Midbrain (tissue), 1 donor: ENCODE data around the gene ADCY1.

ENCODE experiments used
- DNase-seq: peaks from one replicate; lab custom pipeline; 2025; lab: John Stamatoyannopoulos, UW

The ADCY1 gene

DNA sequence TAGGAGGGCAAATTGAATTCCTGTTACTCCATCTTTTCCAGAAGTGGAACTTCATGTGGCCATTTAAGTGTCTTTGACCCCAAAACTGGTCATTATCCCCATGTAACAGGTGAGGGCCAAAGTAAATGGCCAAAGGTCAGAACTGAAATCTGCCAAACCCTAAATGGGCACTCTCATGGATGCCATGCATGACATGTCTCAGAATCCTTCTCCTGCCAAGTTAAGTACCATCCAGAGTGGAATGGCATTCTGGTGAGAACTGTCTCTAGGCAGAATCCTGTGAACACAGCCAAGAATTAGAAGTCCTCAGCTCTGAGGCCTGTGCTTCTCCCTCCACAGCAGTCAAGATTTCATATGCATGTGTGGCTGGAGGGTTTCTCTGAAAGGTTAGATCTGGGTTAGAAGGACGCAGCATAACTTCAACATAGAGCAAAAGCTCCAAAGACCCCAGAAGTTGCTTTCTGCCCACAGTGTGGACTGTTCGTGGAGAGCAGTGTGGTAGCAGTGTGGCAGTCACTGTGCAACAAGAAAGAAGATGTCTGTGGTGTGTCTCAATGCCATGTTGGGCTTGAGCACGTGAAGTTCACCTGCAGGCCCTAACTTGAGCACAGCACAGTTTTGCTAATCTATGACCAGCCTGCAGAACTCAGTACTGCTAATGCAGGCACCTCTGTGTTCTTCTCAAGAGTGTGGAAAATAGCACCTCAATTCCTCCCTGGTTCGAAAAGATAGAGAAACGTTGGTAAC lies 121.3 kb downstream of the ADCY1 start:
- no peak for DNase-seq

DNA sequence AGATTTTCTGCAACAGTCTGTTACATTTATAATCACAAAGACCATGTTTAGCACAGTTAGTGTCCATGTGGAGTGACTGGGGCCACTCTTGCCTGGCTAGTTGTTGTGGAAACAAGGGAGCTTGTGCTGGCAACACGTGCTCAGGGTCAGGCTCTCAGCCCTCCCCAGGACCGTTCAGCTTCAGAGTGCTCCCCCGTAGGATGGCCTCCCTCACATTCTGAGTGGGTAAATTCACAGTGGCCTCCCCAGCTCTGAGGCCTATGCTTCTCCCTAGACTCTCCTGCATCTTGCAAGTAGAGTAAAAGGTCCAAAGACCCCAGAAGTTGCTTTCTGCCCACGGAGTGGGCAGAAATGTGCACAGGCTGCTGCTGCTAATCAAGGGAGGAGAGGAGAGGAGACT lies 122.3 kb downstream of the ADCY1 start:
- DNase-seq: no peak

DNA sequence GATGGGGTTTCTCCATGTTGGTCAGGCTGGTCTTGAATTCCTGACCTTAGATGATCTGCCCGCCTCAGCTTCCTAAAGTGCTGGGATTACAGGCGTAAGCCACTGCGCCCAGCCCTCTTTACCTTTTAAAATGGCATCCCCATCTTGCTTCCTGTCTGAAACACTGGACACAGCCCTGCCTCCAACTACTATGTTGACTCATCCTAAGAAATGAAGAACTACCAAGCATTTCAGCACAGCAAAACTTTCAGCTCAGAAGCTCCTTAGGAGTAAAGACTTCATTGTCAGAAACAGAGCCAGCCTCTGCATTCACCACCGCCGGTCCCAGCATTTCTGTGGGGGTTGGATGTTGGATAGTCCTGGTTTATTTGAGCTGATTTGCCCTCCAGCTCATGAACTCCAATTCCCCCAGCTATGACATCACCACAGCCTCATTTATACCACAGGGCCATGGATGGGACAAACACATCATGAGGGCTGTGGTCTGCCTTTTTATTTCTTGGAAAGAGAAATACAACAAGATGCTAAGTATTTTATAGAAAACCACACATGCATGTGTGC lies 123.5 kb downstream of the ADCY1 start:
- DNase-seq: no peak

DNA sequence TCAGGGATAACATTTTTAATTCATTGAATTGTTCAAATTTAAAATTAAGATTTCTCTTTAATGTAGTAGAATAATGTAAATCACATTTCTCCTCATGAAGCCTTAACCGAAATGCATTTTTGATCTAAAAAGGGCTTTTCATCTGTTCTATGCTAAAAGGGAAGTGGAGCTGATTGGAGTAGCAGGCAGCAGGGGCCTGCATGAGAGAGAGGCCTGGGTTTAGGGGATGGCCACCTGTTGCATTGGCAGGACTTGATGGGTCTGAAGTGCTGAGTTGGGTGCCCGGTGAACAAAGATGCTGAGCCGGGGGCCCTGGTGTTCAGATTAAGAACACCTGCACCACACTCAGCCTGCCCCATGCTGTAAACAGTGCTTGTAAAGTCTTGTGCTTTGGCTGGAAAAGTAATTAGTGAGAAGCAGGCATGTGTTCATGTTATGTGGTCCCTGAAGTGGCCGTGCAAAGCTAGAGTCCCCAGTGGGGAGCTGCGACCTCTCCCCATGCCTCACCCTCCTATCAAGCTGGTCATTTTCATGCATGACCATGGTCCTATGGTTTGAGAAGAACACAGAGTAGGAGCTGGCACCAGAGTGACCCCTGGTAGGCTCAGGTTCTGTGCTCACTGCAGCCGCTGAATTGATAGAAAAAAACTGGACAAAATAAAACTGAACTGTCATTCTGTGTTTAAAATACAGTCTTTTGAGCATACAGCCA lies 124.3 kb downstream of the ADCY1 start:
- DNase-seq: no peak

DNA sequence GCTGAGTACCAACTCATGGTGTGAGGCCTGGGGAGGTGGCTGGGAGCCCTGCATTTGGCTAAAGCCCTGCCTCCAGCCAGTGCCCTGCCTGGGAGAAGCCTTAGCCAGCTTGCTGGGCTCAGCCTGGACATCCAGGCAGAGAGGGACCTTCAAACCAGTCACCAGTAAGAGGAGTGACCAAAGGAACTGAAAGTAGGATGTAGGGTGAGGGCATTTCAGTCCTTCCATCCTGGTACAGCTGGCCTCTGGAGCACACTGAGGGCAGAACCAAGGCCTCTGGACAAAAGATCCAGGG lies 124.8 kb downstream of the ADCY1 start:
- no peak for DNase-seq

DNA sequence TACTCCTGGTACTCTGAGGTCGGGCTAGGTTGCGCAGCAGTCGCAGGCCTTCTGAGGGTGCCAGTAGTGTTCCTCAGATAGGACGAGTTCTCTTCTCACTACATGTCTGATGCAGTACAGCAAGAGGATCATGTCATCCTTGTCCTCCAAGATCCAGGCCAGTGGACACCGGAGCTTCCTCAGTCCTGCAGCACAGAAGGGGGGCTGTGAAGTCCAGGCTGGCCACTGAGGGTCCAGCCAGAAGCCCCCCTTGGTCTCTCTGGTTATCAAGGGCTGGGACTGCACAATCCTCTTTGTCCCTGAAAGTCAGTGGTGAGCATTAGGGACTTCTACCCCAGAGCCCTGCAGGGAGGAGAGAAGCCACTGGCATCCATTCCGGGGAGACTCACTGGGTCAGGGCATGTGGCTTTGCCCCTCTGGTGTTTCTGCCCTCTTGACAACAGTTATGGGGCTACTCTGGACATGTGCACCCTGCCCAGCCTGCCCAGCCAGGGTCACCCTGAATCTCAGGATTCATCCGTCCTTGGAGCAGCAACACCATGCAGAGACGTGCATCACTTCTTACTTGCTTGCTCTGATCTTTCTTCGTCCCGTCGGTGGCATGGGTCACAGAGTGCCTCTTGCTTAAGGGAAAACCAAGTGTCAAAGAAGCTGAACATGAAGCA lies 125.7 kb downstream of the ADCY1 start:
- no peak for DNase-seq

DNA sequence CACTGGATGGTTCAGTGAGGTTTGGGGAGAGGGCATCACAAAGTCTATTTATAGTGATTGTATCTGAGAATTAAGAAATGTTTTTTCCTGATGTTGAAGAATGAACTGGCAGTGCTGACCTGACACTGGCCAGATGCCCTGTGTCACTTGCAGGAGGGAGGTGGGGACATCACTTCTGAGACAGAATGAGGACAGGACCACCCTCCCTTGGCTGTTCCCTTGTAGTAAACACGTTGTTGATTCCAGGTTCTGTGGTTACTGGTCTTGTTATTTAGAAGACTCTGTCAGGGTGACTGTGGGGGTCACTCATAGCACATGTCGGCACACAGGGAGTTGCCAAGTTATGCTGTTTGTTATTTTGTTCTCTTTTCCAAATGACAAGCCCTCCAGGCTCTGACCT lies 126.4 kb downstream of the ADCY1 start:
- DNase-seq: no peak

DNA sequence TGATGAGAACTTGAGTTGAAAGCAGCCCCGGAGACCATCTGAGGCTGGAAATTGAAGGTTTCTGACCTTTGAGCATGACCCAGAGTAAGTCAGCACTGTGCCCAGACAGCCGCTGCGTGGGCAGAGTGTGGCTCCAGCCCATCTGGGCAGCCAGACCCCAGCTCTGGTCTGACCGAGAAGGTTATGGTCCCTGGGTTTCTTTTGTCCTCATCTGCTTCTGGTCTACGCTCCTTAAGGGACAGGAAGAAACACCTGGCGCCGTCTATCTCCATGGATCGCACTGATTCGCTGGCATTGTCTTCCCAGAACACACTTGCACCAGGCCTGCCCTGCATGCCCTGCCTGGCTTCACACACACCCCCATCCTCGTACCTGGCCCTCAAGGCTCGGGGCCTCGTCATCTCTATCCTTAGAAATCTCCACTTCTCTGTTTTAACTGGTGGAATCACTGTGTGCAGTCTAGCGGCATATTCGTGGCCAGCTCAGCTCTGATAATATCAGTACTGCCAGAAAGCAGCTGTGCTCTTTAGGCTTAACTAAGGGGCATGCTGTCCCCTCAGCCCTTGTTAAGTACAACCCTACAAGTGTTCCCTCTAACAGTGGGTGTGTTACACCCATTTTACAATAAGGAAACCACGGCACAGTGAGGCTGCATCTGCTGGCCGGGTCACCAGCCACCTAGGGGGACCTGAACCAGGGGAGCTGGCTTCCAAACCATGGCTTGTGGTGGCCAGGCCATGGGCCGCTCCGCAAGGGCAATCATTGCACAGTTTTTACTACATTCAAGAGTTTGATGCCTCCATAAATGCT lies 127.7 kb downstream of the ADCY1 start:
- no peak for DNase-seq

DNA sequence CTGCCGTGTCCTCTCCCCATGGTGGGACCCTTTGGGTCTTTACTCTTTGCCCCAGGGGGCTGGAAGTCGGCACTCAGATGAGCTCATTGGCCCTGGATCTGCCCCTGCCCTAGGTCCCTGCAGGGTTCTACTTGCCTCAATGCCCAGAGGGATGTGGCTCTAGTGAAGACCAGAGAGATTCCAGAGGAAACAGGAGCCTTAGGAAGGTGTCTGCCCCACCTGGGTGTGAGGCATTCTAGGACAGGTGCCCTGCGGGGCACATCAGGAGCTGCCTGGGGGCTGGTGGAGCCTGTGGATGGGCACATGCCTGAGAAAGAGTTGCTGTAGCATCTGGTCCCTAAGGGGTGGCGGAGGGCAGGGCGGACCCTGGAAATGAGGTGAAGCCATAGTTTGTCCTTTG lies 128.6 kb downstream of the ADCY1 start:
- no peak for DNase-seq

DNA sequence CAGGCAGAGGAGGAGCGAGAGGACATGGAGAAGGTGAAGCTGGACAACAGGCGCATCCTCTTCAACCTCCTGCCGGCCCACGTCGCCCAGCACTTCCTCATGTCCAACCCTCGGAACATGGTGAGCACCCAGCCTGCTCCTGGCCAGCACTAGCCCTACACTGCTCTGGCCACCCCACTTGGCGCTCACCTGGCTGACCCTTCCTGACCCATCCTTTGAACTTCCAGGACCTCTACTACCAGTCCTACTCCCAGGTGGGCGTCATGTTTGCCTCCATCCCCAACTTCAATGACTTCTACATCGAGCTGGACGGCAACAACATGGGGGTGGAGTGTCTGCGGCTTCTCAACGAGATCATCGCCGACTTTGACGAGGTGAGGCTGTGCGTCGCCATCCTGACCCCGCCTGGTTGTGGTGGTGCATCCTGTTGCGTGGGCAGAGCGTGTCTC lies 129.2 kb downstream of the ADCY1 start:
- no peak for DNase-seq

DNA sequence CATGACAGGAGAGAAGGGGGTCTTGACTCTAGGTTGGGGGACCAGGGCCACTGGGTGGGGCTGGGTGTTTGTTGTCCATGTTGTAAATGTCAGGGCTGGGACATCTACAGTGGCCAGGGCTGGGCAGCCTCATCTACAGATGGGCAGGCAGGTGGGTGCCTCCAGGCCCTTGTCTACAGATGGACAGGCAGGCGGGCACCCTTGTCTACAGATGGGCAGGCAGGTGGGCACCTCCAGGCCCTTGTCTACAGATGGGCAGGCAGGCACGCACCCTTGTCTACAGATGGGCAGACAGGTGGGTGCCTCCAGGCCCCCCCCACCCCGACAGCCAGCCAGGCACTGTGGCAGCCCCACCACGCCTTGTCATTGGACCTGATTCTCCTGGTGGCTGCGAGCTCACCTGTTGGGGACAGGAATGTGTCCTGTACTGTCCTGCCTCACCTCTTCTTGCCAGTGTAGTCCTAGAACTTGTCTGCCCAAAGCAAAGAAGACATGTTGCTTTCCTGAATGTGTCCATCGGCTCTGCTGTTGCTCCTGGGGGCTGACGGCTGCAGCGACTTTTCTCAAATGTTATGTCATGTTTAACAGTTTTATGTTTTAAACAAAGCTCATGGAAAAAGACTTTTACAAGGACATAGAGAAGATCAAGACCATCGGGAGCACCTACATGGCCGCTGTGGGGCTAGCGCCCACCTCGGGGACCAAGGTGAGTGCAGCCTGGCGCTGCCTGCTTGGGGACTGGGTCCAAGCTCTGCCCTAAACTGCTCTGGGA lies 129.9 kb downstream of the ADCY1 start:
- DNase-seq: no peak

DNA sequence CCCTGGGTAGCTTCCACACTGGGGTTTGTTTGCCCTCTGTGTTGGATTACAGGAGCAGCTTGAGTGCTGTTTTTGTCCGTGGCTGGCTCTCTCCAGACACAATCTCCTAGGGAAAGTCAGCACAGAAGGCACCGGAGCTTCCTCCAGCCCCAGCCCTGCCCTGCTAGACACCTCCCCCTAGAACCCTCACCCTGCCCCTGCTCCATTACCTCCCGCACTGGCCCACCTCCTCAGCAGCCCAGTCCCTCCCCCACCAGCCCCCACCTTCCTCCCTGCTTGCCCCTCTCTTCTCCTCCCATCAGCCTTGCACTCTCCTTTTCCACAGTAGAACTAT lies 130.5 kb downstream of the ADCY1 start:
- no peak for DNase-seq

DNA sequence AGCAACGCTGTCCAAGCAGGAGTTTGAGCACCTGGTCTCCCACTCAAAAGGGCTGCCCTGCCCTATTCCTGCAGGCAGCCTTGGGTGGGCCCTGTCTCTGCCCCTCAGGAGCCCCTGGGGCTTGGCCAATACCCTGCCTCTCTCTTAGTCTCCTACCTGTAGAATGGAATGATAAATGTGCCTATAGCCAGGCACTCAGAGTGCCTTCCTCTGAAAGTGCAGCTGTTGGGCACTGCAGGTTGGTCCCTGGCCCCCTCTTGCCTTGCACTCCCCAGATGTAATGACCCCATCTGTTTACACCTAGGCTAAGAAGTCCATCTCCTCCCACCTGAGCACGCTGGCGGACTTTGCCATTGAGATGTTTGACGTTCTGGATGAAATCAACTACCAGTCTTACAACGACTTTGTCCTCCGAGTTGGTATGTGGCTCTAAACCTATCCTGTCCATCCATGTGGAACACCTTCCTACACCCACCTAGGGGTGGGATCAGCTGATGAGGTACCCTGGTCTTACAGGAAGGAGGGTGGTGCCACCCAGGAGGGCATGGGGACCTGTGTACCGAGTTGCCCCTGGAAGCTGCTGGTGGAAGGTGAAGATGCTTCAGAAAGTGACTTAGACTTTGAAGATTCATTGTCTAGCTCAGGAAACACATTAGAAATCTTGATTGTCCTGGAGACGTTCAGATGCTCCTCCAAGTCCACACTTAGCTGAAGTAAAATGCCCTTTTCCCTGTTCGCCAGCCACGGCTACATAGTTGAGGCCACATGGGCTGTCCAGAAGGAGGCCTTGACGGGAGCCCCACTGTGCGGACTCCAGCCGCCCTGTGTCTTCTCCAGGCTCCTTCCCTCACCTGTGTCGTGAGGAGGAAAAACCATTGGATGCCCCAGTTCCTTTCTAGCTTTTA lies 134.1 kb downstream of the ADCY1 start:
- no peak for DNase-seq

DNA sequence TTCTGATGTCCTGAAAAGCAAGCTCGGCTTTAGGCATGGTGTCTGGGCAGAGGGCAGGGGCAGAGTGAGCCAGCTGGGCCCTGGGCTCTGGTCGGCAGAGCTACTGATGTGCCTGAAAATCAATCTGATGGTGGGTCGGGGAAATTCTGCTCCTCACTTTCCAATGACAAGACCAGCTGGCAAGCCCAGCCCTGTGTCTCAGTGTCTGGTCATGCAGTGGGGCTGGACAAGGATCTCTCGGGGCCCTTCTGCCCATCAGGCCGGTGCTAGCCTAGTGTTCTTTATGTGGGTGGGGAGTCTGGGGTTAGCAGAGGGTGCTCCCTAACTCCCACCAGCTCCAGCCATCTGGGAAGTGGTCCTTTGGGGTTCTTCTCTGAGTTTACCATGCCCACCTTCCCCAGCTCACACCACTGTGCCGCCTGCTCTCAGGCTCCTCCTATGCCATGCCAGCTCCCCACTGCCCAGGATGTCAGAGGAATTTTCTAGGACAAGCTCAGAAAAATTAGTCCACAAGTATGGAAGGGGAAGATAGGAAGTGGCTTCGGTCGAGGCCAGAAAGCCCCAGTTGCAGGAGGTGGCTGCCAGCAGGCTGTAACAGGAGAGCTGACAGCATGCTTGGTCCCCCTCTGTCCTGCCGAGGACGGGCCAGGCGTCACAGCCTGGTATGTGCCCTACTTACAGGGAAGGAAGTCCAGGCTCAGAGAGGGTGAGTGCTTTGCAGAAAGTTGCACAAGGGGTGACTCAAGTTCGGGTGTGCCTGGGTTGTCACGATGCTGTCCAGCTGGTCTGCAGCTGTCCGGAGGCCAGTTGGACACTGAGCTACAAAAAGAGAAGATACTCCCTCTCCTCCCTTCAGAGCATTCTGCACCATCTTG lies 135.2 kb downstream of the ADCY1 start:
- no peak for DNase-seq

DNA sequence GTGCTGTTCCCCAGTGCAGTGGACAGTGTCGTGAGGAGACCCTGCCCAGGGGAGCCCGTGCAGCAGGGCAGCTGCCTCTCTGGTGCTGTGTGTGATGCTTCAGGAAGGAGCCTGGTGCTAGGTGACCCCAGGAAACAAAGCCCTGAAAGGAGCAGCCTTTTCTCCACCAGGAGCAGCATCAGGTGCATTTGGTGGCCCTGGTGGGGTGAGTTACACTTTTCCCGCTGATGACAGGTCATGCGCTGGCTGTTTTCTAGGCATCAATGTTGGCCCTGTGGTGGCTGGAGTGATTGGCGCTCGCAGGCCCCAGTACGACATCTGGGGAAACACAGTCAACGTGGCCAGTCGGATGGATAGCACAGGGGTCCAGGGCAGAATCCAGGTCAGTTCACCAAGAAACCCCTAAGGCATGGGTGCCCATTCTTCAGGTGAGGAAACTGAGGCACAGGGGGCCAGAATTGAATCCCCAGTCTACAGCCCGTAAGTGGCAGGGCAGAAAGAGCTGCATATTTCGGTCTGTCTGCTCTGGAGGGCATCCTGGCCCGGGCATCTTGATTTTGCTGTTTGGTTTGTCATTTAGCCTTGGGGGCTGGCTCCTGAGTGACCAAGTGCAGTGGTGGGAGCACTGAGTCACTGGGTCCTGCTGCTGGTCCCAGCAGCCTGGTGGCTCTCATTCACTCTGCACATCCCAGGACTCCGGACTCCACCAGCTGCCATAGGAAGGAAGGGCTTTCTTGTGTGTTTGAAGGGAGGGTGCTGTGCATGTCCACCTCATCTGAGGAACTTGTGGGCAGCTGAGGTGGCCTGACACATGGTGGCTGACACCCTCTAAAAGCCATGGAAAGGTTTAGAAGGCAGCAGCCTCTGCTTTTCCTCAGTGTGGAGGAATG lies 136.3 kb downstream of the ADCY1 start:
- no peak for DNase-seq

DNA sequence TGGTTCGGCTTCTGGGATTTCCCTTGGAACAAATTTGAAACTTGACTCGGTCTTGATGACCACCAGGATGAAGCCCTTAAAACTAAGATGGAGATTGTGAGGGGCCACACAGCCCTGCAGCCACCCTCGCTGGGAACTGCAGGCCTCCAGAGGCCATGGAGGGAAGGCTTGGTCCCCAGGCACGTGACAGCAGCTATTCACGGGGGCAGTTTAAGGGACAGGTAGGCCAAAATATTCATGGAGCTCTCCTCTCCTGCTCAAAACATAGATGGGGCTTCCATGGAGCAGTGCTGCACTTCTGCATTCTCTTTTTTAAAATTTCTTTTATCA lies 137.0 kb downstream of the ADCY1 start:
- DNase-seq: no peak

DNA sequence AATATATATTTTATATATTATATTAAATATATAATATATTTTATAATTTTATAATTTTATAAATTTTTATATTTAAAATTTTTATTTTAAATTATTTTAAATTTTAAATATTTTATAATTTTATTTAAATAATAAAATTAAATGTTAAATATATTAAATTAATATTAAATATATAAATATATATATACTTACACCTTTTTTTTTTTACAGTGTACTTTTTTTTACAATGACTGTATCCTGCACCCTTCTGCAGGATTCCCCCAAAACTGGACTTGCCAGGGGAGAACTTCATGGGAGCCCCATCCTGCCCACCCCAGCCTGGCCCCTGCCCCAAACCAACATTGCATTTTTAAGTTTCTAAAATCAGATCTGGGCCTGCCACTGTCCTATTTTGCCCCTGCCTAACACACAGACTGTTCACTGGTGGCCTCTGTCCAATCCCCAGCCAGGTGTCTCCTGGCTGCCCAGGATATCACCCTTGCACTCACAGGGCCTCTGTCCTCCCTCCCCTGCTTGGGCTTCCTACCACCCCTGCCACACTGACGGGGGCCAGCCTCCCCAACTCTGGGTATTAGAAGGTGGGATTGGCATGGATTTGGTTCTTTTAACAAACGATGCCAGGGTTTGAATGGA lies 138.0 kb downstream of the ADCY1 start:
- DNase-seq: no peak
